SK-N-SH treated with all-trans-retinoic acid at 6 μM for 48 hours (cell line): ENCODE data around the gene ETFRF1.
A peak's percentile ranks its signal among the peaks of the same experiment; 100 is the strongest.

Source experiments
- ATAC-seq: fragments of 200-7000 bp; cut with Tn5 transposase; 3 replicates; pipeline ENCODE4 v1.9.1; 2020; ENCODE audit warnings: mild to moderate bottlenecking, moderate library complexity
- ARNTL ChIP-seq: fragments of 450-650 bp; formaldehyde crosslinking; IDR thresholded peaks from 2 replicates; pipeline ENCODE4 v1.5.0; 2020; ENCODE audit warnings: low read depth, mild to moderate bottlenecking, moderate library complexity, borderline replicate concordance
- BACH2 ChIP-seq: fragments of 250-450 bp; sonication (Bioruptor Pico); IDR thresholded peaks from 2 replicates; pipeline ENCODE4 v1.9.0; 2021; ENCODE audit warnings: mild to moderate bottlenecking, borderline replicate concordance
- CREB5 ChIP-seq: fragments of 250-450 bp; sonication (Bioruptor Pico); IDR thresholded peaks from 2 replicates; pipeline ENCODE4 v1.5.1; 2020; ENCODE audit warnings: low read depth, mild to moderate bottlenecking, moderate library complexity
- ESRRG ChIP-seq: fragments of 250-450 bp; sonication (Bioruptor Pico); IDR thresholded peaks from 2 replicates; pipeline ENCODE4 v1.6.1; 2021; ENCODE audit warnings: mild to moderate bottlenecking
- GLIS3 ChIP-seq: fragments of 250-450 bp; sonication (Bioruptor Pico); IDR thresholded peaks from 2 replicates; pipeline ENCODE4 v1.5.0; 2020; ENCODE audit warnings: mild to moderate bottlenecking, moderate library complexity
- ISL1 ChIP-seq: fragments of 250-450 bp; sonication (Bioruptor Pico); IDR thresholded peaks from 2 replicates; pipeline ENCODE4 v2.1.2; 2022; ENCODE audit warnings: mild to moderate bottlenecking, moderate library complexity
- PATZ1 ChIP-seq: fragments of 250-450 bp; sonication (Bioruptor Pico); IDR thresholded peaks from 2 replicates; pipeline ENCODE4 v1.8.0; 2020; ENCODE audit warnings: mild to moderate bottlenecking, moderate library complexity, borderline replicate concordance
- POU6F1 ChIP-seq: fragments of 250-450 bp; sonication (Bioruptor Pico); IDR thresholded peaks from 2 replicates; pipeline ENCODE4 v1.8.0; 2021; ENCODE audit warnings: low read depth, mild to moderate bottlenecking, moderate library complexity, borderline replicate concordance
- RARB ChIP-seq: fragments of 250-450 bp; sonication (Bioruptor Pico); IDR thresholded peaks from 2 replicates; pipeline ENCODE4 v1.8.0; 2021; ENCODE audit warnings: mild to moderate bottlenecking, moderate library complexity
- SNAI2 ChIP-seq: fragments of 250-450 bp; sonication (Bioruptor Pico); IDR thresholded peaks from 2 replicates; pipeline ENCODE4 v1.5.0; 2020; ENCODE audit warnings: mild to moderate bottlenecking, moderate library complexity
- TCF4 ChIP-seq: fragments of 250-450 bp; sonication (Bioruptor Pico); IDR thresholded peaks from 2 replicates; pipeline ENCODE4 v1.8.0; 2021; ENCODE audit warnings: mild to moderate bottlenecking, moderate library complexity, borderline replicate concordance
- TOX ChIP-seq: fragments of 250-450 bp; sonication (Bioruptor Pico); IDR thresholded peaks from 2 replicates; pipeline ENCODE4 v1.8.0; 2021; ENCODE audit warnings: mild to moderate bottlenecking, moderate library complexity, borderline replicate concordance
- TSHZ2 ChIP-seq: fragments of 250-450 bp; sonication (Bioruptor Pico); IDR thresholded peaks from 2 replicates; pipeline ENCODE4 v1.5.0; 2020; ENCODE audit warnings: mild to moderate bottlenecking, moderate library complexity
- ZC3H10 ChIP-seq: fragments of 250-450 bp; sonication (Bioruptor Pico); IDR thresholded peaks from 2 replicates; pipeline ENCODE4 v1.5.1; 2021; ENCODE audit warnings: mild to moderate bottlenecking, moderate library complexity
- ZFP3 ChIP-seq: fragments of 250-450 bp; sonication (Bioruptor Pico); IDR thresholded peaks from 2 replicates; pipeline ENCODE4 v1.5.0; 2020; ENCODE audit warnings: mild to moderate bottlenecking, moderate library complexity
- ZFP30 ChIP-seq: fragments of 450-650 bp; formaldehyde crosslinking; IDR thresholded peaks from 2 replicates; pipeline ENCODE4 v1.5.0; 2022; ENCODE audit warnings: mild to moderate bottlenecking, moderate library complexity
- ZNF70 ChIP-seq: fragments of 450-650 bp; formaldehyde crosslinking; IDR thresholded peaks from 2 replicates; pipeline ENCODE4 v1.5.0; 2020; ENCODE audit warnings: mild to moderate bottlenecking, moderate library complexity
- ZNF8 ChIP-seq: fragments of 450-650 bp; formaldehyde crosslinking; IDR thresholded peaks from 2 replicates; pipeline ENCODE4 v1.5.0; 2020; ENCODE audit warnings: mild to moderate bottlenecking, moderate library complexity

The ETFRF1 gene

GRCh38 chr12:25250744-25251730 is 56.0 kb downstream of the ETFRF1 start, which contains the start of gene KRAS:
Gene KRAS (minus strand): TSS chr12:25250929.
- ATAC-seq, result peak; percentile 96
- TF ChIP-seq TOX (CRISPR knock-in tag) (no peak), RARB (CRISPR knock-in tag) (no peak), ZNF70 (CRISPR knock-in tag) (no peak), POU6F1 (CRISPR knock-in tag) (no peak), ARNTL (CRISPR knock-in tag) (no peak), CREB5 (CRISPR knock-in tag) (no peak), ESRRG (CRISPR knock-in tag) (no peak), ZFP30 (CRISPR knock-in tag) (no peak), TCF4 (CRISPR knock-in tag) (no peak), TSHZ2 (CRISPR knock-in tag) (no peak), ISL1 (no peak), SNAI2 (CRISPR knock-in tag) (no peak), GLIS3 (CRISPR knock-in tag) (no peak), PATZ1 (CRISPR knock-in tag) (no peak), ZFP3 (no peak), BACH2 (CRISPR knock-in tag) (no peak), ZC3H10 (no peak), ZNF8 (no peak)

- TF ChIP-seq TCF4 (CRISPR knock-in tag) (0 out of 2 replicates have a peak, but pooled peaks have one; percentile 15), TOX (CRISPR knock-in tag) (no peak)
- TF ChIP-seq, all 23 proteins: peak for 1
- ATAC-seq, result no peak
These were observed 56.7 kb downstream of the ETFRF1 start for GRCh38 chr12:25251769-25252168.

GRCh38 chr12:25252946-25253345 is 57.9 kb downstream of the ETFRF1 start:
- TF ChIP-seq CREB5 (CRISPR knock-in tag) (no peak), TOX (CRISPR knock-in tag) (no peak), ZNF8 (no peak), ISL1 (no peak), ZC3H10 (no peak)
- no peak for ATAC-seq
